Kidney (tissue), 14 donors: ENCODE results near the gene TRPM2. TPM values are rescaled to one million over a fixed set of nuclear protein-coding genes. Genes with fewer than 3 reads are reported as not detected.
"Not testable (repeated sequence)": the region's sequence is repeated elsewhere in the genome, so short reads cannot be mapped to it uniquely, and the experiment has no call there.

Source experiments
- DNase-seq, 5 donors: peaks; one replicate each; pipeline ENCODE4 v3.0.0-alpha.2; 2013 to 2020
- FAIRE-seq: peaks from 2 replicates; lab custom pipeline; 2012; peaks lifted over from hg19 to GRCh38; lab: Jason Lieb, UNC
- H3K27ac ChIP-seq, 2 donors: one replicate each; pipeline ENCODE4 v1.7.0; 2013; ENCODE audit warnings: low read depth in 2 of 2, low read length in 2 of 2, inconsistent platforms in 1 of 2
- H3K27me3 ChIP-seq: one replicate; pipeline ENCODE4 v1.7.1; 2013; ENCODE audit warnings: low read length, inconsistent platforms; ENCODE audit not compliant: control insufficient read depth, insufficient read depth
- H3K36me3 ChIP-seq, 3 donors: one replicate each; pipeline versions ENCODE4 v1.7.0 to v1.7.1; 2013; ENCODE audit warnings: low read length in 3 of 3, control low read depth in 1 of 3, inconsistent platforms in 1 of 3; ENCODE audit not compliant: insufficient read depth in 3 of 3, control insufficient read depth in 2 of 3
- H3K4me1 ChIP-seq, 3 donors: one replicate each; pipeline versions ENCODE4 v1.7.0 to v1.7.1; 2013; ENCODE audit warnings: low read length in 3 of 3, inconsistent platforms in 1 of 3, low read depth in 1 of 3; ENCODE audit not compliant: control insufficient read depth in 2 of 3, insufficient read depth in 2 of 3
- H3K4me3 ChIP-seq, 3 donors: one replicate each; pipeline versions ENCODE4 v1.7.0 to v1.8.1; 2013; ENCODE audit warnings: low read length in 3 of 3, control low read depth in 1 of 3, inconsistent platforms in 1 of 3
- H3K9ac ChIP-seq, 3 donors: one replicate each; pipeline versions ENCODE4 v1.7.0 to v1.7.1; 2013; ENCODE audit warnings: low read length in 3 of 3, control low read depth in 1 of 3, inconsistent platforms in 1 of 3
- H3K9me3 ChIP-seq, 3 donors: one replicate each; pipeline versions ENCODE4 v1.7.0 to v1.7.1; 2013; ENCODE audit warnings: low read length in 3 of 3, control low read depth in 1 of 3, inconsistent platforms in 1 of 3; ENCODE audit not compliant: control insufficient read depth in 2 of 3, insufficient read depth in 1 of 3
- CTCF ChIP-seq: IDR thresholded peaks from 3 replicates; pipeline ENCODE4 v1.5.1; 2012; ENCODE audit warnings: mild to moderate bottlenecking, moderate library complexity, borderline replicate concordance; ENCODE audit not compliant: insufficient read depth; ENCODE audit errors: extremely low read depth
- intact Hi-C: fragments of 100-400 bp; cut with DNase I; formaldehyde crosslinking; loops from one replicate; pipeline ENCODE4 v1.11.1; 2022
- polyA plus RNA-seq: library from polyadenylated mRNA; stranded (reverse); fragments of 350-450 nt; fragmentation: Illumina TruSeq; extraction: RNeasy Lipid Tissue Mini Kit (QIAGEN cat#74804); gene quantifications from one replicate; pipeline ENCODE4 v1.2.3, GENCODE V29; 2014; ENCODE audit warnings: low read depth, low replicate concordance; ENCODE audit not compliant: insufficient read depth
- total RNA-seq: library from RNA; stranded (reverse); fragmentation: NEBNext Ultra II Directional; extraction: Animal tissue kit (Norgen Biotek cat#: 25700); gene quantifications from one replicate; pipeline ENCODE4 v1.2.1, GENCODE V29; 2021
- donor health status: control.
- donor health status: control.
- donor health status: control.
- donor health status: control.
- donor health status: control.
- donor health status: DM: yes; HTN: yes; CAD: no.
- donor health status: Normal renal cell carcinoma (clear cell type).

Gene TRPM2
- total and polyA plus RNA-seq, 2 donors from 2014 or later: 2.0 to 11.5 TPM

GRCh38 chr21:44392916-44393315 is 39.5 kb downstream of the TRPM2 start:
- intact Hi-C loops: no loop called here
- Histone ChIP-seq H3K27me3 (no peaks in the 10 kb centered on the region), H3K4me3 (no peak overlapping the region), H3K9me3 (peaks cover 0 to 9% (median 0%) of the 10 kb centered on the region in 3 donors), H3K27ac (no peak overlapping the region), H3K9ac (no peak overlapping the region), H3K36me3 (no peaks in the 10 kb centered on the region), H3K4me1 (no peaks in the 10 kb centered on the region)
- DNase-seq: no peak
- no peak for FAIRE-seq
- no peak for TF ChIP-seq CTCF

GRCh38 chr21:44394733-44395132 is 41.3 kb downstream of the TRPM2 start:
- no peak overlapping the region for H3K27ac ChIP-seq
- H3K27me3 ChIP-seq: no peaks in the 10 kb centered on the region
- H3K9ac ChIP-seq: no peak overlapping the region
- H3K4me3 ChIP-seq: no peak overlapping the region
- peaks cover 0 to 3% (median 0%) of the 10 kb centered on the region in 3 donors for H3K9me3 ChIP-seq
- H3K36me3 ChIP-seq: no peaks in the 10 kb centered on the region
- no peak for FAIRE-seq
- TF ChIP-seq CTCF: no peak
- no peak for DNase-seq
- H3K4me1 ChIP-seq: no peaks in the 10 kb centered on the region
- intact Hi-C loops: no loop called here

GRCh38 chr21:44395260-44395659 is 41.8 kb downstream of the TRPM2 start:
- no peak for FAIRE-seq
- no peak for DNase-seq
- Histone ChIP-seq H3K4me1 (no peaks in the 10 kb centered on the region), H3K9me3 (no peaks in the 10 kb centered on the region), H3K9ac (no peak overlapping the region), H3K27ac (no peak overlapping the region), H3K27me3 (no peaks in the 10 kb centered on the region), H3K36me3 (no peaks in the 10 kb centered on the region), H3K4me3 (no peak overlapping the region)
- intact Hi-C loops: no loop called here
- no peak for TF ChIP-seq CTCF

- FAIRE-seq, intact Hi-C loops: not testable (repeated sequence)
Observed at GRCh38 chr21:44396803-44397202, 43.4 kb downstream of the TRPM2 start.

More at GRCh38 chr21:44396803-44397202, 43.4 kb downstream of the TRPM2 start:
- DNase-seq, H3K4me3 ChIP-seq, H3K27ac ChIP-seq, H3K27me3 ChIP-seq, H3K9me3 ChIP-seq, H3K4me1 ChIP-seq, H3K9ac ChIP-seq, H3K36me3 ChIP-seq: not testable (repeated sequence)
